NCI-H748 (cell line): ENCODE measurements around the gene FEZF2.

Experiments used
- DNase-seq: peaks from one replicate; lab custom pipeline; 2025; ENCODE audit not compliant: unreplicated experiment; lab: John Stamatoyannopoulos, UW

FEZF2 gene

GRCh38 chr3:62332835-62333244, 40.5 kb downstream of the FEZF2 start:
- DNase-seq = peak; percentile 22

GRCh38 chr3:62332017-62332416, 41.3 kb downstream of the FEZF2 start:
- DNase-seq = no peak

- DNase-seq = no peak
Observed at GRCh38 chr3:62329971-62330370, 43.4 kb downstream of the FEZF2 start.

- DNase-seq = no peak
Observed at GRCh38 chr3:62325896-62326295, 47.5 kb downstream of the FEZF2 start.

- no peak for DNase-seq
Observed at GRCh38 chr3:62323241-62323640, 50.1 kb downstream of the FEZF2 start.
